Naive thymus-derived CD4-positive, alpha-beta T cell (primary cell): ENCODE results near the gene TUBA4A. TPM values are rescaled to one million over a fixed set of nuclear protein-coding genes. Genes with fewer than 3 reads are reported as not detected.
A peak's percentile ranks its signal among the peaks of the same experiment; 100 is the strongest.

Source experiments
- ATAC-seq: fragments of 150-1000 bp; cut with Tn5 transposase; 2 replicates; pipeline ENCODE4 v1.10.0; 2021; ENCODE audit warnings: mild to moderate bottlenecking, moderate library complexity
- CTCF ChIA-PET: fragments of 350-600 bp; sonication (Branson Sonifier 250); formaldehyde crosslinking; loops from one replicate; lab custom pipeline; 2021; ENCODE audit warnings: antibody characterized with exemption; lab: Charles Lee
- POLR2A ChIA-PET: fragments of 350-600 bp; sonication (Branson Sonifier 250); formaldehyde crosslinking; loops from one replicate; lab custom pipeline; 2021; ENCODE audit warnings: antibody characterized with exemption, inconsistent platforms; lab: Charles Lee
- DNase-seq, 9 donors: peaks; one replicate each; pipeline versions ENCODE4 v3.0.0 to v3.0.0-alpha.2; 2020 to 2022; ENCODE audit warnings: mixed read lengths in 1 of 9
- H3K27ac ChIP-seq: one replicate; pipeline ENCODE4 v1.7.0; 2013; ENCODE audit warnings: mild to moderate bottlenecking, low read depth, low read length, moderate library complexity
- H3K27me3 ChIP-seq, 2 donors: one replicate each; pipeline ENCODE4 v1.7.0; 2013; ENCODE audit warnings: low read length in 2 of 2, mild to moderate bottlenecking in 2 of 2, moderate library complexity in 2 of 2; ENCODE audit not compliant: control insufficient read depth in 2 of 2, insufficient read depth in 2 of 2
- H3K36me3 ChIP-seq, 3 experiments: 1 replicate in 2 of 3; 2 replicates in 1 of 3; pipeline ENCODE4 v1.7.0; 2013; ENCODE audit warnings: low read length in 3 of 3, mild to moderate bottlenecking in 3 of 3, moderate library complexity in 1 of 3; ENCODE audit not compliant: insufficient read depth in 3 of 3, control insufficient read depth in 2 of 3
- H3K4me1 ChIP-seq, 2 donors: one replicate each; pipeline ENCODE4 v1.7.0; 2013; ENCODE audit warnings: low read length in 2 of 2, mild to moderate bottlenecking in 2 of 2, moderate library complexity in 1 of 2; ENCODE audit not compliant: control insufficient read depth in 2 of 2, insufficient read depth in 2 of 2
- H3K4me3 ChIP-seq: 2 replicates; pipeline ENCODE4 v1.7.0; 2013; ENCODE audit warnings: mild to moderate bottlenecking, low read length
- H3K9me3 ChIP-seq, 3 experiments: 1 replicate in 2 of 3; 2 replicates in 1 of 3; pipeline ENCODE4 v1.7.0; 2013; ENCODE audit warnings: low read length in 3 of 3; ENCODE audit not compliant: control insufficient read depth in 2 of 3
- H3K27ac Mint-ChIP-seq, 9 donors: one replicate each; pipeline ENCODE4 v1.8.0; 2020 to 2022; ENCODE audit warnings: mixed read lengths in 9 of 9, mild to moderate bottlenecking in 8 of 9, moderate library complexity in 5 of 9, inconsistent platforms in 2 of 9
- H3K27me3 Mint-ChIP-seq, 5 donors: one replicate each; pipeline ENCODE4 v1.8.0; 2021 to 2022; ENCODE audit warnings: mixed read lengths in 5 of 5, mild to moderate bottlenecking in 1 of 5
- H3K36me3 Mint-ChIP-seq, 5 donors: one replicate each; pipeline ENCODE4 v1.8.0; 2020 to 2022; ENCODE audit warnings: mixed read lengths in 5 of 5, mild to moderate bottlenecking in 3 of 5, inconsistent platforms in 1 of 5
- H3K4me1 Mint-ChIP-seq, 7 donors: one replicate each; pipeline ENCODE4 v1.8.0; 2020 to 2022; ENCODE audit warnings: mixed read lengths in 7 of 7, mild to moderate bottlenecking in 3 of 7, inconsistent platforms in 1 of 7
- H3K4me3 Mint-ChIP-seq, 10 donors: one replicate each; pipeline ENCODE4 v1.8.0; 2020 to 2022; ENCODE audit warnings: mild to moderate bottlenecking in 10 of 10, mixed read lengths in 10 of 10, moderate library complexity in 6 of 10, inconsistent platforms in 2 of 10
- H3K9me3 Mint-ChIP-seq, 11 donors: one replicate each; pipeline ENCODE4 v1.8.0; 2020 to 2022; ENCODE audit warnings: mixed read lengths in 11 of 11, mild to moderate bottlenecking in 4 of 11, inconsistent platforms in 1 of 11, moderate library complexity in 1 of 11
- intact Hi-C, 2 donors: fragments of 100-400 bp; cut with micrococcal nuclease; formaldehyde crosslinking; loops; one replicate each; pipeline ENCODE4 v1.15.1; 2023
- polyA plus RNA-seq, 2 donors: library from polyadenylated mRNA; unstranded; fragments of 300-500 nt; fragmentation: Illumina TruSeq; gene quantifications; one replicate each; pipeline ENCODE4 v1.2.3, GENCODE V29; 2021
- total RNA-seq, 6 experiments: library from RNA in 5 of 6; stranded (reverse) in 5 of 6; gene quantifications; 1 replicate in 5 of 6; 2 replicates in 1 of 6; pipeline ENCODE4 v1.2.3 and lab custom pipeline; 2021 to 2026

The TUBA4A gene
- total and polyA plus RNA-seq, 7 experiments from 2014 or later: 82.9 to 336 (median 183) TPM

DNA sequence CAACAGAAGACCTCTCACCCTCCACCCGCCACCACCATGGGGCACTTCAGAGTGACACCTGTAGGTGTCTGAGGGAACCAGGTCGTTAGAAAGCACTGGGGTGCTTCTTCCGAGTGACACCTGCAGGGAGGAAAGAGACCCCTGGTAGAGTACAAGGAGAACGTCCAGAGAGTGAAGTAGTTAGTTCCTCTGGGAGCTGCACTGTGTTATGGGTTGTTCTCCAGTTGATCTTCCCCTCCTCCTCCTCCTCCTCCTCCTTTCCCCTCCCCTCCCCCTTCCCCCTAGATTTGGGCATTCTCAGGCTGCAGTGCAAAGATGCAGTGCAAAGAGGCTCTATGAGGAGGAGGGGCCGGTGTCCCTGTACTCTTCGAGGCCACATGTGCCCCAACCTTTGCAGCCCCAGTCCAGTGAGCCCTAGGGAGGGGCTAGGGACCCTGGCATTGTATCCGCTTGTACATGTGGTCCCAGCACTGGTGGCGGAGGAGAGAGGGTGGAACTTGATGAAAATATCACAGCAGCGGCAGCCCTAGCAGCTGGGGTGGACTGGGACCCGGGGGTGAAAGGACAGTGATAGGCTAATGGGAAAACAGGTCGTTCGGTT is 26.3 kb upstream of the TUBA4A start:
- Histone ChIP-seq H3K4me1 (peaks cover 22 to 33% of the 10 kb centered on the region in 2 donors), H3K27ac (peak overlapping the region; percentile 98), H3K27me3 (no peaks in the 10 kb centered on the region), H3K9me3 (no peaks in the 10 kb centered on the region), H3K36me3 (peaks cover 11 to 47% (median 28%) of the 10 kb centered on the region in 3 experiments), H3K4me3 (peak overlapping the region; percentile 73)
- intact Hi-C loops: loop anchor here (1.0 to 5.0 kb wide), 24 partner anchors 14 to 712 kb away; partner anchors contain the start of genes ANKZF1 (in 2 of the 2), ATG9A (in 2 of the 2), CNOT9 (in 2 of the 2) and GMPPA (in 2 of the 2)
- peak overlapping the region; percentile 97 to 100 (median 99) for H3K27ac Mint-ChIP-seq
- H3K36me3 Mint-ChIP-seq: peaks cover 0 to 25% (median 8%) of the 10 kb centered on the region in 5 donors
- H3K4me1 Mint-ChIP-seq: peaks cover 32 to 58% (median 53%) of the 10 kb centered on the region in 7 donors
- no peaks in the 10 kb centered on the region for H3K27me3 Mint-ChIP-seq
- CTCF ChIA-PET: interaction anchor here (0.9 to 12.9 kb wide), 3 partner anchors 16 to 35 kb away, joined by 3 to 194 read pairs (median 3); partner anchors contain the start of genes GLB1L and STK16
- peak overlapping the region; percentile 85 to 99 (median 97) for H3K4me3 Mint-ChIP-seq
- no peaks in the 10 kb centered on the region for H3K9me3 Mint-ChIP-seq
- POLR2A ChIA-PET: interaction anchor here (1.0 to 8.2 kb wide), 12 partner anchors 15 to 121 kb away, joined by 3 to 214 read pairs (median 15); partner anchors contain the start of genes ANKZF1, ATG9A, CNPPD1 and DNPEP
- ATAC-seq: no peak
- DNase-seq: no peak

DNA sequence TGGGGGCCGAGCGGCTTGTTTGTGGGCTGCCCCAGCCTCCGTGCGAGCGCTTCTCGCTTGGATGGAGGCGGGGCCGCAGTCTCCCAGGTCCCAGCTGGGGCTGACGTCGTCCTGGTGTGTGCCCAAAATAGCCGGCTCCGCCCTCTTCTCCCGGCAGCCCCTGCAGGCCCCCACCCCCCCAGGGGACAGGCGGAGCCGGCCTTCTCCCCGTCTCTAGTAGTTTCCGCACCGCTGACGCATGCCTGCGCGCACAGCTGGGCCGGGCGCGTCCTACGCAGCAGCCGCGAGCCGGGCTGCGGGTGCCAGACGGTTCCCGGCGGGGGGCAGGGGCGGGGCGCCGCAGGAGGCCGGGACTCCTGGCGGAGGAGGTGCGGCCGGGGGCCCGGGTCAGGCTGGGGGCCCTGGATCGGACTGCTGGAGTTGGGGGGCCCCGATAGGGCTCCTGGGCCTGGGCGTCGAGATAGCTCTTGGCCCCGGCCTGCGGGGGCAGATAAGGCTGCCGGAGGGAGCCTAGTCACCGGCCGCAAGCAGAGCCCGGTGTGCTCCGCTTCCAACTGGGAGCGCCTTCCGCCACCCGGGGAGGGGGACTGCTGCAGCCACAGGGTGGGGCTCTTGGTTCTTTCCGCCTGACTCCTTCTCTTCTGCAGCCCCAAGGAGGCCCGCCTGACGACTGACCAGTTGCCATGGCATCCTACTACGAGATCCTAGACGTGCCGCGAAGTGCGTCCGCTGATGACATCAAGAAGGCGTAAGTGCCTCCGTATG is 25.6 kb upstream of the TUBA4A start, which contains the start of gene DNAJB2:
DNAJB2 (plus strand) TSS at position 216 of the 765 bp plus-strand sequence; CDS start at position 684, 468 bp downstream.
- DNase-seq (peak; percentile 94 to 100 (median 98)), ATAC-seq (peak; percentile 91)
- peak within 1 kb of the TSS; percentile 97 to 100 (median 99) for H3K27ac Mint-ChIP-seq
- POLR2A ChIA-PET: interaction anchor here (0.6 to 8.2 kb wide), 20 partner anchors 10 to 264 kb away, joined by 3 to 214 read pairs (median 4); partner anchors contain the start of genes ABCB6, ANKZF1, ATG9A and CHPF
- peaks cover 11 to 40% (median 28%) of the 10 kb centered on the region in 3 experiments for H3K36me3 ChIP-seq
- H3K9me3 ChIP-seq: no peaks in the 10 kb centered on the region
- no peaks in the 10 kb centered on the region for H3K27me3 ChIP-seq
- no peaks in the 10 kb centered on the region for H3K9me3 Mint-ChIP-seq
- H3K27ac ChIP-seq: peak within 1 kb of the TSS; percentile 98
- H3K36me3 Mint-ChIP-seq: peaks cover 0 to 25% (median 8%) of the 10 kb centered on the region in 5 donors
- peaks cover 22 to 33% of the 10 kb centered on the region in 2 donors for H3K4me1 ChIP-seq
- CTCF ChIA-PET: interaction anchor here (0.6 to 12.9 kb wide), 8 partner anchors 8 to 989 kb away, joined by 3 to 194 read pairs (median 6); partner anchors contain the start of gene CNPPD1
- peak within 1 kb of the TSS; percentile 85 to 99 (median 97) for H3K4me3 Mint-ChIP-seq
- H3K27me3 Mint-ChIP-seq: peaks cover 0 to 2% (median 0%) of the 10 kb centered on the region in 5 donors
- peak within 1 kb of the TSS; percentile 73 for H3K4me3 ChIP-seq
- intact Hi-C loops: loop anchor here (1.0 to 5.0 kb wide), 24 partner anchors 15 to 711 kb away; partner anchors contain the start of genes ANKZF1 (in 2 of the 2), ATG9A (in 2 of the 2), CNOT9 (in 2 of the 2) and GMPPA (in 2 of the 2)
- H3K4me1 Mint-ChIP-seq: peaks cover 32 to 58% (median 53%) of the 10 kb centered on the region in 7 donors

DNA sequence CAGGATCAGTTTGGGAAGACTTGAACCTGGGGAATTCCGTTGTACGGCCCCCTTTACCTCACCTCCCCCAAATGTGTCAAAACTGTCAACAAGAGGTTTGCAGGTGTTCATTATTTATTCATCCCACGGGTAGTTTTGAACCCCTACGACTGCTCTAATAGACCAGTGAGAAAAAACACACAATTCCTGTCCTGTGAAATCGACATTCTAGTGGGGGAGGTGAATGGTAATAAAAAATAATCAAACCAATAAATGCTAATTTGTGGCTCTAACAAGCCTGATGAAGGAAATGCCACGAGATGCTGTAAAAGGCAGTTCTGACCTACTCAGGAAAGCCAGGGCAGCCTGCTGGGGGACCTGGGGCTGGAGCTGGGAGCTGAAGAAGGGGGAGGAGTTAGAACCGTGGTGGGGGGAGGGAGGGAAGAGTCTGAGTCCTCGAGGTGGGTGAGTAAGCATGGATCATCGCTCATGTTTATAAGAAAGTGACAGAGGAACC is 25.0 kb upstream of the TUBA4A start:
- POLR2A ChIA-PET: interaction anchor here (0.6 to 8.2 kb wide), 20 partner anchors 9 to 264 kb away, joined by 3 to 214 read pairs (median 4); partner anchors contain the start of genes ABCB6, ANKZF1, ATG9A and CHPF
- H3K27ac Mint-ChIP-seq: peak overlapping the region; percentile 94 to 100 (median 99)
- H3K36me3 Mint-ChIP-seq: peaks cover 0 to 25% (median 8%) of the 10 kb centered on the region in 5 donors
- intact Hi-C loops: loop anchor here (1.0 to 5.0 kb wide), 25 partner anchors 16 to 710 kb away; partner anchors contain the start of genes ANKZF1 (in 2 of the 2), ATG9A (in 2 of the 2), CNOT9 (in 2 of the 2) and GMPPA (in 2 of the 2)
- peak overlapping the region; percentile 73 for H3K4me3 ChIP-seq
- H3K4me1 ChIP-seq: peaks cover 22 to 33% of the 10 kb centered on the region in 2 donors
- H3K9me3 ChIP-seq: no peaks in the 10 kb centered on the region
- H3K27me3 Mint-ChIP-seq: peaks cover 0 to 5% (median 0%) of the 10 kb centered on the region in 5 donors
- H3K36me3 ChIP-seq: peaks cover 11 to 34% (median 28%) of the 10 kb centered on the region in 3 experiments
- no peaks in the 10 kb centered on the region for H3K9me3 Mint-ChIP-seq
- no peak for ATAC-seq
- DNase-seq: no peak
- H3K27ac ChIP-seq: peak overlapping the region; percentile 98
- H3K4me1 Mint-ChIP-seq: peaks cover 32 to 58% (median 53%) of the 10 kb centered on the region in 7 donors
- H3K4me3 Mint-ChIP-seq: peak overlapping the region; percentile 85 to 98 (median 97)
- CTCF ChIA-PET: interaction anchor here (0.6 to 12.9 kb wide), 12 partner anchors 8 to 989 kb away, joined by 3 to 194 read pairs (median 5); partner anchors contain the start of genes ANKZF1, ATG9A, CNPPD1 and TUBA4A
- H3K27me3 ChIP-seq: no peaks in the 10 kb centered on the region

DNA sequence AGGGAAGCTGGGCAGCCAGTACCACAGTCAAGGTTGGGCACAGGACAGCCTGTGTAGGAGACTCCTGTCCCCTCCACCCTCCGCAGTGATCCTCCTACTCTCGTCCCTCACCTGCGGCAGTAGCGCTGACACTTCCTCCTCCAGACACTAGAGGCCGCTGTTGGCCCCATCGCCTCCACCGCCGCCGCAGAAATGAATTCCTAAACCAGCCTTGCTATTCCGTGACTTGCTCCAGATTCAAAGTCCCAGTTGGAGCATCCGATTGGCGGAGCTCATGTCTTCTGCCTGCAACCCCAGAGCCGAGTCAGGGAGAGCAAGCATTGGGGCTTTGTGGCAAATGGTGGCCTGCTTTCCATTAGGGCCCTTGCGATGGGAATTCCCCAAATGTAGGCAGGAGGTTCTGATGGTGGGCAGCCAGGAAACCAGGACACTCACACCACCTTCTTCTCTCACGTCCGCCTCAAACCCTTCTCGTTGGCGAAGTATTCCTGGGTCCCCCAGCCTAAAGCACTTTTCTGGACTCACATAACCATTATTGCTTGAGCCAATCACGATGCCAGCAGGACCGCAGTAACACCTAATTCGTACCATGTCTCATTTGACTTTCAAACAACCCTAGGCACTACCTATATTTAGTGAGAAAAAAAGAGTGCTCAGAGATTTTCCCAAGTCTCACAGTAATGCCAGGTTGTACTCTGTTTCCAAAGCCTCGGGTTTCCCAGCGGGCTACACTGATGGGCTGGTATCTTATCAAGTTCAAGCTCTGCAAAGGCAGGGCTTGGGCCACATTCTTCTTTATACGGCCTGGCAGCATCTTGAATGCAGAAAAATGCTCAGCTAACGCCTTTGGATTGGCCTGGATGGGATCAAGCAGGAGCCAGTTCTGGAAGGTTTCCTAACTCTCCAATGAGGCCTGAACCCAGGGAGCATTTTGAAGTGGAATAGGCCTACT is 24.3 kb upstream of the TUBA4A start:
- H3K27me3 Mint-ChIP-seq: peaks cover 0 to 7% (median 0%) of the 10 kb centered on the region in 5 donors
- H3K27ac ChIP-seq: peak overlapping the region; percentile 98
- H3K36me3 Mint-ChIP-seq: peaks cover 0 to 20% (median 7%) of the 10 kb centered on the region in 5 donors
- H3K27me3 ChIP-seq: no peaks in the 10 kb centered on the region
- H3K9me3 Mint-ChIP-seq: no peaks in the 10 kb centered on the region
- peak overlapping the region; percentile 94 to 100 (median 99) for H3K27ac Mint-ChIP-seq
- H3K4me3 ChIP-seq: peak overlapping the region; percentile 73
- DNase-seq (peak; percentile 60 to 83 (median 72)), ATAC-seq (no peak)
- peaks cover 31 to 55% (median 50%) of the 10 kb centered on the region in 7 donors for H3K4me1 Mint-ChIP-seq
- H3K9me3 ChIP-seq: no peaks in the 10 kb centered on the region
- H3K4me1 ChIP-seq: peaks cover 22 to 33% of the 10 kb centered on the region in 2 donors
- ChIA-PET CTCF (interaction anchor here (0.9 to 12.9 kb wide), 11 partner anchors 18 to 119 kb away, joined by 3 to 194 read pairs (median 4); partner anchors contain the start of genes ANKZF1, ATG9A, CNPPD1 and TUBA4A), POLR2A (interaction anchor here (0.8 to 8.2 kb wide), 14 partner anchors 8 to 265 kb away, joined by 3 to 214 read pairs (median 6); partner anchors contain the start of genes ANKZF1, ATG9A, CHPF and CNPPD1)
- peak overlapping the region; percentile 76 to 98 (median 94) for H3K4me3 Mint-ChIP-seq
- intact Hi-C loops: loop anchor here (1.0 to 5.0 kb wide), 8 partner anchors 14 to 606 kb away; partner anchors contain the start of genes ABCB6 (in 1 of the 2), CHPF (in 1 of the 2), RNF25 (in 1 of the 2) and STK11IP (in 1 of the 2)
- H3K36me3 ChIP-seq: peaks cover 11 to 27% (median 24%) of the 10 kb centered on the region in 3 experiments
